GM21423 (cell line): Measurements from ENCODE around the gene SDSL.

Experiments used
- ATAC-seq: cut with Tn5 transposase; IDR thresholded peaks from one replicate; pipeline ENCODE4 v1.9.1; 2021; ENCODE audit warnings: mild to moderate bottlenecking, moderate library complexity; ENCODE audit not compliant: unreplicated experiment

SDSL gene

DNA sequence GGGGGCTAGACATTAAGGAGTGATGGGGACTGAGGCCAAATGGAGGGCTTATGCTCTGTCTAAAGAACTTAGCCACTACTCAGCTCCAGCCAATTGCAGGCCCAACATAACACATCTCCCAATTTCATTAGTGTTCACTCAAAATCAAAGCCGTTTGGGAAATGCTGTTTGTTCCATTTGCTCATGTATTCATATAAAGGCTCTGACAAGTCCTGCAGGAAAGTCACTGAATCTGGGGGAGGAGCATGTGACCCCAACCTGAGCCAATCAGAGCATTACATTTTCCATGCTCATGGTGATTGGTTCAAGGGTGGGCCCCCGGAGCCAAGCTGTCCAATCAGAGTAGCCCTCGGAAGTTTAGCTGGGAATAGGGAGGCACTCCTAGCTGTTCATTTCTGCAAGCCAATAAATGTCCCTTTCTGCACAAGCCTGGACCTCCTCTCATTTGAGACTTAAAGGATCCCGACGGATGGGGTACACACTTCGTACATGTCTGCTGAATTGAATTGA is 20.9 kb downstream of the SDSL start:
- ATAC-seq, result no peak

DNA sequence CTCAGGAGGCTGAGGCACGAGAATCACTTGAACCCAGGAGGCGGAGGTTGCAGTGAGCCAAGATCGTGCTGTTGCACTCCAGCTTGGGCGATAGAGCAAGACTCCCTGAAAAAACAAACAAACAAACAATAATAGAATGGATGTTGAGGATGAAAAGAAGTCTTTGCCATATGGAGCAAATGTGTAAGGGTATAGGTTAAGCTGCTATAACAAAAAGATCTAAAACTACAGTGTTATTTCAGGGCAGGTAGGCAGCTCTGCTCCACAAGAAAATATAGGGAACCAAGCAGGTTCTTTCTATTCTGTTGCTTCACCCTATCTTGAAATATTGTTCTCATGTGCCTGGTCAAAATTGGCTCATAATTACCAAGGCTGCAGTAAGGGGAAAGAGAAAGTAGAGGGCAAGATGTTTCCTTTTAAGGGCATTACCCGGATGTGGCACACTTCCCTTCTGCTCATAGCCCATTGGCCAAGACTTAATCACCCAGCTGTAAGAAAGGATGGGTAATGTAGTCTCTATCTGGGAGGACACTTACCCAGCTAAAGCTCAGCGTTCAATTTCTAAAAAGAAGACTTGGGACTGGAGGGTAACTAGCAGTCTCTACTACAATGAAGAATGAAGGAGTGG is 23.5 kb downstream of the SDSL start:
- no peak for ATAC-seq

DNA sequence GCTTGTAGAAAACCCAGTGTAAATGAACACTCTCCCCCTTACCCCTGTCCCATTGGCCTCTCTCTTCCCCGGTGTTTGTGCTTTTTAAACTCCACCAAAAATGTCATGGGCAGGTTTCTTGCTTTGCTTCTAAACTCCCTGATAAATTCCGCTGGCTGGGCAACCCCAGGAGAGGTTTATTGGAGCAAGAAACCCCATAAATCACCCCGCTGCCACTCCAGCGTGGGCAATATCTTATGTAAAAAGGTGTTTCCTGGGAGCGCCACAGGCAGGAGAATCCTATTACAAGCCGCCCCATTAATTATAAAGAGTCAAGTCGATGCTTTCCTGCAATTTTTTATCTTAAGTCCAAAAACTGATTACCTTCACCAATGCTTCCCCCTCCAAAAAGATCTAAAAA is 26.7 kb downstream of the SDSL start:
- no peak for ATAC-seq

DNA sequence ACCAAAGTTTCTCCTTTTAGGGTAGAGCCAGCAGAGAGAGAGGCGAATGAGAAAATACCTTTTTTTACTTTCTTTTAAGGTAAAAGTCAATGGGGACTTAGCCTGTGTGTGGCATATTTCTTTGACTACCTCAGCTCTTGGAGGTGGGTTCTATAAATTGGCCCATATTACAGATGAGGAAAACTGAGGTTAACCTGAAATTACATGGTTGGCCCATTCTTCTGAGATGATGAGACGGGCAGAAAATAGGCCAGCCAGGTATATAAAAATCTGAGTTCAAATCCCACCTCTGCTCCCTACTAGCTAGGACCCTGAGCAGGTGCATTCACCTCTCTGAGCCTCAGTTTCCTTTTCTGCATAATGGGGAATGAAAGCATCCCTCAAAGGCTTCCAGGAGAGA is 27.1 kb downstream of the SDSL start:
- no peak for ATAC-seq

DNA sequence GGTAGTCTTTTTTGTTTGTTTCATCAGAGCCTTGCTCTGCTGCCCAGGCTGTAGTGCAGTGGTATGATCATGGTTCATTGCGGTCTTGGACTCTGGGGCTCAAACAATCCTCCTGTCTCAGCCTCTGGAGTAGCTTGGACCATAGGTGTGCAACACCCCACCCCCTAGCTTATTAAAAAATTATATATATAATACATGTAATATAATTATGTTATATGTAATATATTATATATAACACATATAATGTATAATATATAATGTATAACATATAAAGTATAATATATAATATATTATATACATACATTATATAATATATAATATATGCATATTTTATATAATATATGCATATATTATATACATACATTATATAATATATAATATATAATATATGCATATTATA is 27.7 kb downstream of the SDSL start:
- ATAC-seq, result no peak

DNA sequence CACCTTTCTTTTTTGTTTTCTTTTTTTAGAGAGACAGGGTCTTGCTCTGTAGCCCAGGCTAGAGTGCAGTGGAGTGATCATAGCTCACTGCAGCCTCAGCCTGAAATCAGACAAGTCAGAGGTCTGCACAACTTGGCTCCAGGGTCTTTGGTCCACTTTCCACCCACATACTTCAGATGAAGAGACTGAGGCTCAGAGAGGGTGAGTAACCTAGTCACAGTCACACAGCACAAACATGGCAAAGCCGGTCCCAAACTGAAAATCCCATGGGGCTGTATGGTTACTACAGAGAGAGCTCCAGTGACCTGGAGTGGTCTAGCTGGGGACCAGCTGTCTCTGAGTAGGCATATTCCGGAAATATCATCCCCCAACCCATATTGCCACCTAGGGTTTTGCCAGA is 30.3 kb downstream of the SDSL start:
- no peak for ATAC-seq

DNA sequence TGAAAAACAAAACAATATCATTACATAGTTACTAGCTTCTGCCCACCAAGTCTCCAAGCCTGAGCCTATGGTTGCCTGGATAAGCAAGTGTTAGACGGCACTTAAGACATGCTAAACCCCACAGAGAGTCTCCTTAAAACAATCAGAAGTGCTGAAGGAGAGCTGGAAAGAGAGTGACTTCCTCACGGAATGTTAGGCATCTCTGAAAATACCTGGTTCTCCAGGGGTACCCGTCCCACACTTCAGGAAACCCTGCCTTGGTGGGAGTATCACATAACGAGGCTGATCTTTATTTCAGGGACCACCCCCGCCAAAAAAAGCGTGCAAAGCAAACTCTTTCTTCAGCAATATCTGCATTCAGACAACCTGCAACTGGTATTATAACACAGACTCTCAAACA is 31.1 kb downstream of the SDSL start:
- ATAC-seq, result no peak

DNA sequence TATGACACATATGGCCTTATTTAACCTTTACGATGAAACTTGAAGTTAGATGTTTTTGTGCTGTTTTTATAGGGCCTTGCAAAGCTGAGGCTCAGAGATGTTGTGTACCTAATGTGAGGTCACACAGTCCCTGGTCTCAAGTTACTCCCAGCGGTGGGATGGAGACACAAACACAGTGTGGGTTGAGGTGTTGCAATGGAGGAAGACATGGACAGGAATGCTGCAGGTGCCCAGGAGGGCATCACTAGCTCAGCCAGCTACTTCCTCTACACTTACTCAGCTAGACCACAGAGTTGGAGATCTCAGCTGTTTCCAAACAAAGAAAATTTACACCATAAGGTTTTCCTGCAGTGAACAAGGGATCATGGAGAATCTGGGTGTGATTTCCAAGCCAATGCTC is 34.0 kb downstream of the SDSL start:
- no peak for ATAC-seq

DNA sequence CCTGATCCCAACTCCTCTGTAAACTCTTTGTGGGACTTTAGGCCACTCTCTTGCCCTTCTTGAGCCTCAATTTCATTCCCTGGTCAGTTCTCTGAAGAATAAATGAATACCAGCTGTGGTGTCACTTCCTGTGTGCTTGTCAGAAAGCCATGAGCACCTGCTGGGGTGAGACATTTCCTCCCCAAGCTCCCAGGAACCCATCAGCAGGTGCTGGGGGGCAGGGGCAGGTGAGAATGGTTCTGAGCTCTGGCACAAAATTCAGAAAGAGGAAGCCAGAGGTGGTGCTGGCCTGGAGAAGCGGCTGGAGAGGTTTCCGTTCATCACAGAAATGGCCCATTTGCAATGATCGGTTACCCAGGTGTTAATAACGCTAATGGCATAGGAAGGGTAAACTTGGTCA is 34.6 kb downstream of the SDSL start:
- no peak for ATAC-seq

DNA sequence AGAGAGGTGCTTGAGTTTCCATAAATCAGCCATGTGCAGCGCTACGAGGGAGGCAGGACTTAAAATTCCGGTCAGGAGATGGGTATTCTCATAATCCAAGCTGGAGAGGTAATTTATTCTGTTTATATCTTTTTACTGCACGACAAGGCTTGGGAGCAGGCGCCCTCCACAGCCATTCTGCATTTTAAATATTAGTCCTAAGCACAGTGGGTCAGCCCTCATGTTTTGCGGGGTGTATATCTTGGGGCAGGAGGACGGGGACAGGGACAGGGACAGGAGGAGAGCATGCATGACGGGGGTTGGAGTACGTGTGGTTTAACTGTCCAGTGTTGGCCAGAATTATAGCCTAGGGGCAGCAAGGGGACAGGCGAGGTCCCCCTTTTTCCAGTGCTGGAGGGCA is 35.0 kb downstream of the SDSL start:
- no peak for ATAC-seq

DNA sequence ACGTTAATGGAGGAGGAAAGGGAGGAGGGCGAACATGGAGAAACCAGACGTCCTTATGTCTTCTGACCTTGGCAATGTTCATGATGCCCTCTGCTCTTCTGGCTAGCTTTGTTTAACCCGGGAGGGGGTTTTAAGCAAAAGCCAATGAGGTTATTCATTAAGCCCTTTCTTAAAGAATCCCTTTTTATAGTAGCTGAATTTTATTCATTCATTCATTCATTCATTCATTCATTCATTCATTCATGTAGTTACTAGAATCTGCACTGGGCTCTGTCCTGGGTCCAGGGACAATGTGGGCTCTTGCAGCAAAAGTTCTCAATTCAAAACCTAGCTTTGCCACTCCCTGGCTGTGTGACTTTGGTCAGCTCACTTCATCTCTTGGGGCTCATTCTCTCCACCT is 35.5 kb downstream of the SDSL start:
- ATAC-seq, result no peak

DNA sequence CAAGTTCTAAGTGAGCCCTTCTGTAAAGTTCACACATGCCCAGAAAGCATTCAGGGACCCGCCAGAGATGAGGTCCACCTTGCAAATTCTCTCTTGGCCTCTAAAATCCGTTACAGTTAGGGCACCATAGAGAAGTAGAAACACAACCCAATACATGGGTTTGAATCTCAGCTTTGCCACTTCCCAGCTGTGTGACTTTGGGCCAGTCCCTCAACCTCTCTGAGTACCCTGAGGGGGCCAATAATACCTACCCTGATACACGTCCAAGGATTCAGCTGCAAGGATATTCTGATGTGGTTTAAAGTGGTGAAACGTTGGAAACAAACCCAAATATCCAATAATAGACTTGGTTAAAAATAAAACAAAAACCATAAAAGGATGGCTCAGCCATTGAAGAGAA is 37.8 kb downstream of the SDSL start:
- ATAC-seq, result no peak

DNA sequence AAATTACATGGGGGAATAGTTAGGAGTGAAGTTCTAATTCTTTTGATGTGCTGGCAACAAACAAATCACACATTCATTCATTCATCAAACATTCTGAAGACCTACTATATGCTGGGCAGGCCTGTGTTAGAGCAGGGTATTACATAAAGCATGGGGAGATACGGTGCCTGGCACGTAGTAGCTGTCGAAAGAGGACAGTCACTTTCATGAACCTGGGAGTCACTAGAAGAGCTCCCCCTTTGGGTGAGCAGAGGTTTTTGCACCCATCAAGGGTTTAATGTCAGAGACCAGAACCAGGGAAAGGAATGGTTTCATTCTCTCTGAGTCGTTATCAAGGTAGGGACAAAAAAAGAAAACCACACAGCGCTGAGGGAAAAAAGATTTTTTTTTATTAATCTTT is 39.5 kb downstream of the SDSL start:
- ATAC-seq, result no peak

DNA sequence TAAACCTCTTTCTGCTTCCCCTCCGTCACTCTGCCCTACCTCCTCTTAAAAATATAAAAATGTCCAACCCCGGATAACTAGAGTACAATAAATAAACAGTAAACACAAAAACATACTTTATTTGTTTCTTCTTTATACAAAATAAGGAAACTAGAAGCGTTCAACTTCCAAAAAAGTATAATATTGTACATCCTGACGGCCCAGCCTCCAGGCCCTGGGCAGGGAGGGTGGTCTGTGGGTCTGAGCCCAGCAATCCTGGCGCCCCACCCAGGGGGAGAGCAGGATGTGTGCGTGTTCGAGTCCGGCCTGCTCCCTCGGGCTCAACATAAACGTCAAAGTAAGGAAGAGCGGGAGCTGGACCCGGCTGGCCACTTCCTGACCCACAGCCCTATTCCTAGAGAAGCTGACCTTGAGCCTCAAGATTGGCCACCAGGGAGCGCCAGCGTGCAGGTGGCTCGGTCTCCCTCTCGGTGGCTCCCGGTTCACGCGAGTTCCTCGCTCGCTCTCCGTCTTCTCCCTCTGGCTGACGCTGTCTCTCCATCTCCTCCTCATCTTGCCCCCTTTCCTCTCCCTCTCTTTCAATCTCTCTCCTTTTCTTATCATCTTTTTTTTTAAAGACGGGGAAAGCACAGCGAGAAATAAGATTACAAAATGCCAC is 40.1 kb downstream of the SDSL start:
- ATAC-seq, result no peak

DNA sequence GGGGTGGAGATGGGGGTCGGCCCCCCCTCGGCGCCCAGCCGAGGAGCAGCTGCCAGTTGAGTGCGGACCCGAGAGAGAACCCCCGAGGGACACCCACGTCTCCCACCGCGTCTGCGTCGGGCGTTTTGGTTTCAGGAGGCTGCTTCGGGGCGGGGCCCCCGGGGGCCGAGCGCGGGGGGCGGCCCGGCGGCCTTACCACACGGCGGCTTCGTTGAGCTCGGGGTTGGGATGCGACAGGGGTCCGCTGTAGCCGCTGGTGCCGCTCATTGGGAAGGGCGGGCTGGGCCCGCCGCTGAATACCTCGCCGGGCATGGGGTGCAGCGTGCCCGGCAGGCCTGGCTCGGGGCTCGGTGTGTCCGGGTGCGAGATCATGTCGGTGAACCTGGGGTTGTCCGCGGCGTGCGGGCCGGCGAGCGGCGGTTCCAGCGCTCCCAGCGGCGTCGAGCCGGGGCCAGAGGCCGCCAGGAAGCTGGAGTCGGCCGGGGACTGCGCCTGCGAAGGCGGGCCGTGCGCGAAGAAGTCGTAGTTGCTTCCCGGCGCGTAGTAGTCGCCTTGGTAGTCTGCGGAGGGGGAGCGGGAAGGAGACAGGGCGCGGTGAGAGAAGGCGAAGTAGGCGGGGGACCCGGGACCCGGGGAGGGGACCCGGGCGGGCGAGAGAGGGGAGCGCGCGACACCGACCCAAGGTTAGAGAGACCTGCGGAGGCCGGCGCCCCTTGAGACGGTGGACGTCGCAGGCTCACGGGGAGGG is 41.0 kb downstream of the SDSL start:
- ATAC-seq, result no peak

DNA sequence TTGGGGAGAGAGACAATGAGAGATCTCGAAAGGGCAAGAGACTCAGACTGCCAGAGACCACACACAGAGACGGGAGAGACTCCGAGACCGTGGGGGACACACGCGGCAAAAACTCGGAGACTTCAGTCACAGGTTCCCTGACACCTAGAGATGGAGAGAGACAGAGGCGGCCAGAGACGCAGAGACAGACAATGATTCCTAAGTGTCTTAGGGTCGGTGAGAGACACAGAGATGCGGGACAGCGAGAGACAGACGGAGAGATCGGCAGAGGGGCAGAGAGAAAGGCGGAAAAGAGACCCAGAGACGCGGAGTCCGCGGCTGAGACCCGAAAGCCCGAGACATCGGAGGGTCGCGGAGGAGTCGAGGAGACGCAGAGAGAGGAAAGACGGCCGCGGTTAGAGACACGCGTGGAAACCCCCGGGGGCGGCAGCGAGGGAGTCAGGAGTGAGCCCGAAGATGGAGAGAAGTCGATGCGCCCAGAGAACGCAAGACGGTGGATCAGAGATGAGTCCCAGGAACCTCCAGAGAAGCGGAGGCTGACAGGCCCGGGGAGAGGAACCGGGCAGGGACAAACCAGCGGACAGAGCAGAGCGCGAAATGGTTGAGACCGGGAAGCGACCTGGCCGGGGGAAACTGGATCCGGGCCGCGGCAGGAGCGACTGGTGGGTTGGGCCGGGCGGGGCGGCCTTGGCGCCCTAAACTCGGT is 41.7 kb downstream of the SDSL start:
- no peak for ATAC-seq

DNA sequence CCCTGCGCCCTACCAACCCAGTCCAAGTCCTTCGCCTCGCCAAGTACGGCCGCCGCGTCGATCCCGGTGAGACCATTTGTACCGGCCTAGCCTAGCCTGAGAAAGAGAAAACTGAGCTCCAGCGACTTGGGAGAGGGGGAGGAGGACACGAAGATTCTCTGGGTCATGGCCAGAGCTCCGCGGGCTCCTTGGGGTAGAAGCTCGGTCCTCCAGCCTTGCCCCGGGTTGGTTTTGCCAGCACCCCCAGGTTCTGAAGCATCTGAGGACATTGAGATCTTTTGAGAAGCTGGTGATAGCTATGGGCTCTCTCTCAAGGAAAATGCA is 42.2 kb downstream of the SDSL start:
- no peak for ATAC-seq

DNA sequence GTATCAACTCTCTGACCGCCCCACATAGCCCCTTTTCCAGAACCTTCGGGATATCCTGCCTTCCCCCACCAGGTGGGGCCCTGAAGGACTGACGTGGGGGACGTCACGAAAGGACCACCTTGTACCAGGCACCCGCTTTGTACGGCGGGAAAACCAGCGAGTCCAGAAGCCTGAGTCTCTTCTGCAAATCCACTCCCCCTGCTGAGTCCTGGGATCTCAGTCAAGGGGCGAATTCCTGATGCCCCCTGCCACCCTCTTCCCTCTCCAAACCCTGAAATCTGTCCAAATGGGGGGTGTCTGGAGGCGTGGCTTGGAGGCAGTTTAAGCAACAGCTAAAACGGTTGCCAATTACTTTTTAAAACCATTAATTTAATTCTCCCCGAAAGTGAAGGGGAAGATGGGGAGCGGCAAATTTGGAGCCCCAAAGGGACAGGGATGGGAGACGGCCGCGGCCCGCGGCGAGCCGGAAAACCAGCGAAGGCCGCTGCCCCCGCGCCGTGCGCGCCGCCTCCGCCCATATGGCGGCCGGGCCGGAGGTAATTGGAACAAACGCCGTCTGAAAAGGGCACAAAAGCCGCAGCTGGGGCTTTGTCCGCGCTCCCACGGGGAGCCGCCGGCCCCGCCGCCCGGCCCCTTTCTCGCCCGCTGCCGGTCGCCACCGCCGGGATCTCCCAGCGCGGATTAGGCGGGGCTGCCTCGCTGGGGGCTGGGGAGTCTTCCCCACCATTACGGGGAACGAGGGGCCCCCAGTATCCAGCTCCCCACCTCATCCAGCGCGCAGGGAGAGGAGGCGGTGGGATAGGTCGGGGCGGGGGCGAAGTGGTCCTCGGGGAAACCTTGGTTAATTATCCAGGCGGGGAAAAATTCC is 42.9 kb downstream of the SDSL start:
- ATAC-seq, result no peak

DNA sequence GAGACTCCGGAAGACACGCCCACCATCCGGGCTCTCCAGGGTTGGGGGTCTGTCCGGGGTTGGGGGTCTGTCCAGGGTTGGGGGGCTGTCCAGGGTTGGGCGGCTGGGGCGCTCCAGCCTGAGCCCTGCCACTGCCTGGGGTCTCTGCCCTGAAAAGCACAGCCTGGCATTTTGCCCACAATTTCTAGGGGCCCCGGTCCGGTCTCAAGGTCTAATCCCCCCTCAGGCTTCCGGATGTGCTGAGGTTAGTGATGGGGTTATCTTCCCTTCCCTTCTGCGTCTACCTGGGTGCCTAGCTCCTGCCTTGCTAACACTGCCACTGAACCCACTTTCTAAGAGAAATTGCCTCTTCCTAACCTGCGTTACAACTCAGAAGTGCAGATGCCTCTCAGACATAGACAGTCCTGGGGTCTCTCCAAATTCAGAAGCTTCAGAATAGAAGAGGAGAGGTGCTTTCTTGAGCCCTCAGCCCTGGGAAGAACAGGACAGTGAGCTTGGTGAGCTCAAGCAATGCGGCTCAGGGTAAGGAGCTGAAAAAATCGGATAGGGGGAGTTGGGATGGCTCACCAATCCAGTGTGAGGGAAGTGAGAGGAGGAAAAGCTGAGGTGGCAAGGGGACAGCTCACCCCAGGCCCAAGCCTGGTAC is 43.8 kb downstream of the SDSL start:
- no peak for ATAC-seq

DNA sequence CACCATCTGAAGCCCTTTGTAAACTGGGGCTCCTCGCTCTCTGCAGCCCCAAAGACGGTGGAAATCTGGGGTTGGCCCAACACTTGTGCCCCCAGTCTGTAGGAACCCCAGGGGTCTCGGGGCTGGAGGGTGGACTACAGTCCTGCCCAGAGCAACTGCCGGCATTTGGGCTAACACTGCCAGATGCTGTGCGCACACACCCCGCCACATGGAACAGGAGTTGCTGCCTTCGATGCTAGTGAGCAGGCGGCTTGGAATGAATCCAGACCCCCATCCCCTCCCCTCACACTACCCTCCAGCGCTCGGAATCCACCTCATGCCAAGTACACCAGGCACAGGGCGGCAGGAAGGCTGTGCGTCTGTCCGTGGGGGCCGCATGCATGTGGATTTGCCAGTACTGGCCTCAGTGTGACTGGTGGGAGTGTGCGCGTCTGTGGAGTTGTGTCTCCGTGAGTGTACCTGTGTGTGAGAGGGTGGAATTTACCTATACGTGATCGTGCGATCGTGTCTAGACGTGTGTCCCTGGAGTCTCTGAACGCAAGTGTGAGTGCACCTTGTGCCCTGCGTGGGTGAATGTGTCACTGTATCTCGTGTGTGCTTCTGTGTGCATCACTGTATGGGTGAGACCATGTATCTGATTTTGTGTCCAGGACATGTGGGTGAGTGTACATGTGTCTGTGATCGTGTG is 44.4 kb downstream of the SDSL start:
- no peak for ATAC-seq
